Transverse colon (tissue), 4 donors: Measurements from ENCODE around the gene TBCB. TPM values are rescaled to one million over a fixed set of nuclear protein-coding genes. Genes with fewer than 3 reads are reported as not detected.
A peak's percentile ranks its signal among the peaks of the same experiment; 100 is the strongest.
"Not testable (repeated sequence)": the region's sequence is repeated elsewhere in the genome, so short reads cannot be mapped to it uniquely, and the experiment has no call there.

ENCODE experiments used
- DNase-seq: peaks from one replicate; pipeline ENCODE4 v3.0.0-alpha.2; 2019
- H3K27ac ChIP-seq, 4 donors: fragments of 200-600 bp; sonication (generic); 2 replicates each; pipeline ENCODE4 v1.5.1; 2016 to 2018; ENCODE audit warnings: inconsistent platforms in 4 of 4
- H3K27me3 ChIP-seq: fragments of 200-600 bp; sonication (generic); 2 replicates; pipeline ENCODE4 v1.5.1; 2017; ENCODE audit warnings: inconsistent platforms
- H3K36me3 ChIP-seq, 4 donors: fragments of 200-600 bp; sonication (generic); 2 replicates each; pipeline ENCODE4 v1.5.1; 2017 to 2019; ENCODE audit warnings: inconsistent platforms in 4 of 4
- H3K4me1 ChIP-seq, 4 donors: fragments of 200-600 bp; sonication (generic); 2 replicates each; pipeline ENCODE4 v1.5.1; 2017 to 2020; ENCODE audit warnings: inconsistent platforms in 4 of 4
- H3K4me3 ChIP-seq, 4 donors: fragments of 200-600 bp; sonication (generic); 1 replicate in 1 of 4; 2 replicates in 3 of 4; pipeline versions ENCODE4 v1.5.1 to v1.6.1; 2017 to 2019; ENCODE audit warnings: inconsistent platforms in 4 of 4
- H3K9me3 ChIP-seq, 2 donors: fragments of 200-600 bp; sonication (generic); 2 replicates each; pipeline ENCODE4 v1.5.1; 2017 to 2019; ENCODE audit warnings: inconsistent platforms in 2 of 2
- CTCF ChIP-seq, 5 experiments: fragments of 200-600 bp in 3 of 5; fragments of 450-650 bp in 2 of 5; sonication (generic) in 3 of 5; IDR thresholded peaks; 1 replicate in 2 of 5; 2 replicates in 3 of 5; pipeline ENCODE4 v1.5.1; 2016 to 2017; ENCODE audit warnings: antibody characterized with exemption in 5 of 5, inconsistent platforms in 3 of 5, mild to moderate bottlenecking in 2 of 5, moderate library complexity in 1 of 5
- EP300 ChIP-seq: sonication (generic); formaldehyde crosslinking; IDR thresholded peaks from one replicate; pipeline ENCODE4 v1.6.1; 2017; ENCODE audit warnings: antibody characterized with exemption, low read depth
- POLR2A ChIP-seq: fragments of 450-650 bp; IDR thresholded peaks from one replicate; pipeline ENCODE4 v1.6.1; 2016; ENCODE audit warnings: antibody characterized with exemption, mild to moderate bottlenecking, moderate library complexity
- POLR2AphosphoS5 ChIP-seq, 3 donors: sonication (generic); formaldehyde crosslinking; IDR thresholded peaks; one replicate each; pipeline ENCODE4 v1.6.1; 2016; ENCODE audit warnings: antibody characterized with exemption in 3 of 3
- WGBS, 2 donors: methylation state at CpG; one replicate each; pipeline ENCODE4 v1.1.5; 2018; ENCODE audit warnings: low coverage in 1 of 2; 5-methylcytosine and 5-hydroxymethylcytosine counted together
- in situ Hi-C, 4 donors: fragments of 200-750 bp; cut with MboI; loops; one replicate each; pipeline versions ENCODE4 v1.15.0 to v1.15.1; 2017; ENCODE audit warnings: low sequenced_read_pairs in 3 of 4, low pct_ligation_motif_present in 1 of 4, low pct_unique_long_range_greater_than_20kb in 1 of 4
- intact Hi-C: fragments of 100-400 bp; cut with DNase I; formaldehyde crosslinking; loops from one replicate; pipeline ENCODE4 v1.15.1; 2023; ENCODE audit warnings: low total_unique reads
- total RNA-seq, 4 donors: library from RNA; depleted of rRNA; stranded (reverse); fragments of >200 nt; gene quantifications; one replicate each; pipeline ENCODE4 v1.1.0, GENCODE V29; 2016

Gene TBCB
- total RNA-seq, 4 donors from 2014 or later, result 82.4 to 175 (median 134) TPM

- TF ChIP-seq CTCF (IDR thresholded peaks at IDR 0.05) (no peak), POLR2AphosphoS5 (IDR thresholded peaks at IDR 0.05) (no peak), EP300 (no peak), POLR2A (no peak)
- in situ Hi-C loops, result loop anchor here in 1 of 4 donors (5.0 kb wide), 1 partner anchor 47 kb away; no protein-coding TSS in a partner anchor
- Histone ChIP-seq H3K27me3 (no peaks in the 10 kb centered on the region), H3K27ac (no peak overlapping the region), H3K36me3 (peaks cover 0 to 13% (median 5%) of the 10 kb centered on the region in 4 donors), H3K4me3 (no peak overlapping the region), H3K4me1 (peaks cover 7 to 19% (median 17%) of the 10 kb centered on the region in 4 donors), H3K9me3 (no peaks in the 10 kb centered on the region)
- 62 to 68% methylated on average over 8 to 9 of the region's 9 CpGs for WGBS, 2 donors
- intact Hi-C loops, result no loop called here
- no peak for DNase-seq
These were observed 10.3 kb downstream of the TBCB start for GRCh38 chr19:36125557-36125956.

- peak overlapping the region; percentile 91 to 97 (median 94) for H3K27ac ChIP-seq
- in situ Hi-C loops (loop anchor here in 1 of 4 donors (5.0 kb wide), 1 partner anchor 44 kb away; no protein-coding TSS in a partner anchor), intact Hi-C loops (no loop called here)
- H3K27me3 ChIP-seq, result no peaks in the 10 kb centered on the region
- DNase-seq, result peak; percentile 64
- H3K4me1 ChIP-seq, result peaks cover 7 to 29% (median 21%) of the 10 kb centered on the region in 4 donors
- H3K9me3 ChIP-seq, result no peaks in the 10 kb centered on the region
- 12 to 56% methylated on average over 3 to 10 of the region's 10 CpGs for WGBS, 2 donors
- H3K36me3 ChIP-seq, result peaks cover 0 to 6% (median 3%) of the 10 kb centered on the region in 4 donors
- TF ChIP-seq POLR2A (no peak), POLR2AphosphoS5 (IDR thresholded peaks at IDR 0.05) (no peak), EP300 (no peak)
- H3K4me3 ChIP-seq, result peak overlapping the region; percentile 13 to 55 (median 40)
These were observed 13.1 kb downstream of the TBCB start for GRCh38 chr19:36128392-36128736.

- H3K4me3 ChIP-seq, H3K27me3 ChIP-seq, intact Hi-C loops, H3K36me3 ChIP-seq, H3K27ac ChIP-seq, DNase-seq, H3K9me3 ChIP-seq: not testable (repeated sequence)
- WGBS, 2 donors, result 65 to 71% methylated on average over 3 to 6 of the region's 6 CpGs
- in situ Hi-C loops, result loop anchor here in 2 of 4 donors (5.0 kb wide), 2 partner anchors 36 to 41 kb away; no protein-coding TSS in a partner anchor
- H3K4me1 ChIP-seq, result peaks cover 7 to 31% (median 22%) of the 10 kb centered on the region in 4 donors
These were observed 16.0 kb downstream of the TBCB start for GRCh38 chr19:36131221-36131620.

GRCh38 chr19:36134867-36135266 is 19.6 kb downstream of the TBCB start:
- H3K27me3 ChIP-seq, H3K9me3 ChIP-seq, H3K27ac ChIP-seq, H3K4me3 ChIP-seq, H3K36me3 ChIP-seq, DNase-seq, intact Hi-C loops: not testable (repeated sequence)
- H3K4me1 ChIP-seq, result peaks cover 0 to 33% (median 23%) of the 10 kb centered on the region in 4 donors
- in situ Hi-C loops, result loop anchor here in 2 of 4 donors (5.0 kb wide), 2 partner anchors 32 to 37 kb away; no protein-coding TSS in a partner anchor
- 88% methylated on average over 4 of the region's 4 CpGs; no CpG with 5 or more reads in 1 of the 2 donors for WGBS, 2 donors

DNA sequence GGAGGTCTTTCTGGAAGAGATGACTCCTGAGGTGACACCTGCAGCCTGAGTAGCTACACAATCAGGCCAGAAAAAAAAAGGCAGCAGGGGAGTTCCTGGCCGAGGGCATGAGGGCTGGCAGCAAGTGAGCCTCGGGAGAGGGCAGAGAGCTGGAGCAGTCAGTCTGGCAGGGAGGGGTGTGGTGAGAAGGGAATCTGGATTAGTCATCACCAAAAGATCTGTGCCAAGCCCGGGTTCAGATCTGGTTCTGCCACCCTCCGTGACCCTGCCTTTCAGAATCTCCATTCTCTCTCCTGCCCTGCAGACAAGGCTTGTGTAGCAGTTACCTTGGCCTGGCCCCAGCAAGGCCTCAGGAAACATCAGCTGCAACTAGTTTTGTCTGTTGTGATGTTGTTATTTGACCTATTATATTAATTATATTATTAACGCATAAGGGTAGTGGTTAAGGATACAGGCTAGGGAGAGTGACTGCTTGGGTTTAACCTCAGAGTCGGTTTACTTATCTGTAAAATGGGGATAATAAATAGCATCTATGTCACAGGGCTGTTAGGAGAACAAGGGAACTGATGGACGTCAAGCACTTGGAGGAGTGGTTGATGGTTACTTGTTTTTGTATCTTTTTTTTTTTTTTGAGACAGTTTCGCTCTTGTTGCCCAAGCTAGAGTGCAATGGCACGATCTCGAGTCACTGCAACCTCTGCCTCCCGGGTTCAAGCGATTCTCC is 21.9 kb downstream of the TBCB start:
- peak overlapping the region in 2 of 4 donors; percentile 11 to 25 for H3K4me3 ChIP-seq
- H3K36me3 ChIP-seq, result peaks cover 0 to 2% (median under 1%) of the 10 kb centered on the region in 4 donors
- H3K27me3 ChIP-seq, result no peaks in the 10 kb centered on the region
- DNase-seq, result peak; percentile 80
- H3K4me1 ChIP-seq, result peaks cover 3 to 33% (median 27%) of the 10 kb centered on the region in 4 donors
- H3K9me3 ChIP-seq, result no peaks in the 10 kb centered on the region
- intact Hi-C loops (no loop called here), in situ Hi-C loops (no loop called here)
- H3K27ac ChIP-seq, result peak overlapping the region; percentile 80 to 85 (median 83)
- TF ChIP-seq POLR2A, result peak; percentile 50
- TF ChIP-seq CTCF (IDR thresholded peaks at IDR 0.05), result no peak
- TF ChIP-seq POLR2AphosphoS5 (IDR thresholded peaks at IDR 0.05), result peak in 2 of 3 donors; percentile 72 to 76
- no peak for TF ChIP-seq EP300
- 56 to 74% methylated on average over 7 to 12 of the region's 12 CpGs for WGBS, 2 donors
